ENCODE data around the gene KRTAP23-1. TPM values are rescaled to one million over a fixed set of nuclear protein-coding genes. Genes with fewer than 3 reads are reported as not detected.

Gene KRTAP23-1
- total and polyA plus RNA-seq, 2 of the 8 experiments (the other 6 are each of a cell fraction or from before 2014, with no cell fraction given), result not detected

DNA sequence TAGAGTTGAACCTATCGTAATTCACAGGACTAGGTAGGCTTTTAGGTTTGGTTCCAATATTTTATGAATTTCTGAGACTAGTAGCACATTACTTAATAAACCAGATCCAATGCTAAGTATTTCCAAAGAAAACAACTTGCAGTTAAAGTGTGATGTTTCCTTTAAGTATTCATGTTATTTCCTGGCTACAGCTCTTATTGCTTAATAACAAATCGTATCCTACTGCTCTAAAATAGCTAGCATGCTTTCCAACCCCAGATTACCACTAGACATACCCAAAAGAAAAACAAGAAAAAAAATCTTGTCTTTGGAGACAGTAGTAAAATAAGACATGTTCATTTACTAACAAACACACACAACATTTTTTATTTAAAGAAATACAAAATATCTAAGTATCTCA lies 11.8 kb downstream of the KRTAP23-1 start:
- Histone ChIP-seq H3K23ac (ENCODE audit: insufficient read length) (no peak overlapping the region), H2BK12ac (ENCODE audit: low read depth, low read length) (no peak overlapping the region), H4K8ac (ENCODE audit: extremely low read depth, insufficient read depth, low read length) (no peak overlapping the region), H2AFZ (ENCODE audit: low read length) (no peak overlapping the region), H3K9me3 (ENCODE audit: insufficient read depth in 2 of 2, low read depth in 1 of 2, low read length in 1 of 2) (no peaks in the 10 kb centered on the region), H3K27ac (ENCODE audit: low read depth, low read length) (no peak overlapping the region), H3K4me2 (ENCODE audit: insufficient read depth in 1 of 2, low read depth in 2 of 2, low read length in 2 of 2) (no peak overlapping the region), H3K9ac (replicated peaks in 1 of 4; ENCODE audit: extremely low read depth in 1 of 4, low read depth in 3 of 4, low read length in 3 of 4) (no peak overlapping the region), H4K20me1 (replicated peaks in 1 of 2; ENCODE audit: control insufficient read depth in 1 of 2, insufficient read depth in 2 of 2, low read length in 2 of 2) (no peaks in the 10 kb centered on the region), H2AK5ac (ENCODE audit: low read depth, low read length) (no peak overlapping the region), H3K56ac (replicated peaks; ENCODE audit: insufficient read length, low read depth, low read length) (no peak overlapping the region), H3K36me3 (ENCODE audit: control insufficient read depth in 2 of 4, insufficient read depth in 4 of 4, low read length in 3 of 4) (no peaks in the 10 kb centered on the region), H3K27me3 (replicated peaks in 1 of 4; ENCODE audit: control insufficient read depth in 3 of 4, extremely low read depth in 1 of 4, insufficient read depth in 3 of 4, low read length in 3 of 4) (no peaks in the 10 kb centered on the region), H2BK15ac (ENCODE audit: low read length) (no peak overlapping the region), H3K23me2 (ENCODE audit: low read depth, low read length) (no peaks in the 10 kb centered on the region), H2BK120ac (replicated peaks; ENCODE audit: low read depth, low read length) (no peak overlapping the region), H4K5ac (ENCODE audit: insufficient read length, low read depth, low read length) (no peak overlapping the region), H3K79me2 (ENCODE audit: control insufficient read depth in 1 of 2, insufficient read depth in 2 of 2, low read length in 2 of 2) (no peaks in the 10 kb centered on the region), H4K91ac (replicated peaks; ENCODE audit: insufficient read length, low read length) (no peak overlapping the region), H2BK5ac (ENCODE audit: low read depth, low read length) (no peak overlapping the region), H3K4ac (replicated peaks; ENCODE audit: insufficient read length, low read depth, low read length) (no peak overlapping the region), H3K4me3 (ENCODE audit: extremely low read depth in 1 of 4, insufficient read depth in 2 of 4, low read depth in 3 of 4, low read length in 4 of 4) (no peak overlapping the region), H3K14ac (ENCODE audit: insufficient read length) (no peak overlapping the region), H3K4me1 (replicated peaks in 1 of 4; ENCODE audit: control insufficient read depth in 3 of 4, insufficient read depth in 4 of 4, low read length in 3 of 4) (no peaks in the 10 kb centered on the region), H3K18ac (ENCODE audit: extremely low read depth, low read length) (no peak overlapping the region), H2BK20ac (ENCODE audit: low read length) (no peak overlapping the region), H3K79me1 (ENCODE audit: low read depth, low read length) (no peaks in the 10 kb centered on the region)
- DNase-seq (ENCODE audit: low read depth in 1 of 2, low spot score in 2 of 2) (no peak), FAIRE-seq (no peak)
- ChIA-PET CTCF (ENCODE audit: partially characterized antibody) (interaction anchor here (1.8 kb wide), 1 partner anchor 127 kb away, joined by 7 read pairs; no protein-coding TSS in a partner anchor), POLR2A (ENCODE audit: partially characterized antibody) (no interaction called here)
- 94% methylated on average over 2 of the region's 2 CpGs; no CpG with 5 or more reads in 1 of the 2 experiments for WGBS, 2 experiments (ENCODE audit: extremely low coverage in 1 of 2, insufficient coverage in 1 of 2, insufficient read length in 1 of 2, insufficient replicate concordance in 2 of 2, low coverage in 1 of 2, low lambda C conversion rate in 2 of 2, missing lambda C conversion rate in 1 of 2)
- no peak for TF ChIP-seq SIRT6 (IDR thresholded peaks at IDR 0.05; ENCODE audit: low read length)
- TF ChIP-seq SIX5 (IDR thresholded peaks at IDR 0.05; ENCODE audit: low read depth, low read length), result no peak
- TF ChIP-seq, protein P1, sequence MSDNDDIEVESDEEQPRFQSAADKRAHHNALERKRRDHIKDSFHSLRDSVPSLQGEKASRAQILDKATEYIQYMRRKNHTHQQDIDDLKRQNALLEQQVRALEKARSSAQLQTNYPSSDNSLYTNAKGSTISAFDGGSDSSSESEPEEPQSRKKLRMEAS (IDR thresholded peaks at IDR 0.05), result no peak
- TF ChIP-seq, protein P2, sequence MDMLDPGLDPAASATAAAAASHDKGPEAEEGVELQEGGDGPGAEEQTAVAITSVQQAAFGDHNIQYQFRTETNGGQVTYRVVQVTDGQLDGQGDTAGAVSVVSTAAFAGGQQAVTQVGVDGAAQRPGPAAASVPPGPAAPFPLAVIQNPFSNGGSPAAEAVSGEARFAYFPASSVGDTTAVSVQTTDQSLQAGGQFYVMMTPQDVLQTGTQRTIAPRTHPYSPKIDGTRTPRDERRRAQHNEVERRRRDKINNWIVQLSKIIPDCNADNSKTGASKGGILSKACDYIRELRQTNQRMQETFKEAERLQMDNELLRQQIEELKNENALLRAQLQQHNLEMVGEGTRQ (IDR thresholded peaks at IDR 0.05; ENCODE audit: low read length), result no peak
- TF ChIP-seq SAP30 (IDR thresholded peaks at IDR 0.05; ENCODE audit: insufficient read depth, insufficient replicate concordance, low read length), result no peak
- TF ChIP-seq CHD2 (IDR thresholded peaks at IDR 0.05; ENCODE audit: low read length), result no peak
- no peak for TF ChIP-seq ZNF274 (IDR thresholded peaks at IDR 0.05; ENCODE audit: borderline replicate concordance, extremely low read depth, low read length)
- TF ChIP-seq NANOG (IDR thresholded peaks at IDR 0.05; ENCODE audit: insufficient read depth, low read depth, low read length, poor library complexity, severe bottlenecking), result no peak
- TF ChIP-seq TAF7 (optimal IDR thresholded peaks at IDR 0.05; ENCODE audit: borderline replicate concordance, low read depth, low read length), result no peak
- no peak for TF ChIP-seq JUN (IDR thresholded peaks at IDR 0.05; ENCODE audit: low read depth, low read length)
- TF ChIP-seq EGR1 (IDR thresholded peaks at IDR 0.05; ENCODE audit: borderline replicate concordance, low read depth, low read length), result no peak
- TF ChIP-seq, protein P3, sequence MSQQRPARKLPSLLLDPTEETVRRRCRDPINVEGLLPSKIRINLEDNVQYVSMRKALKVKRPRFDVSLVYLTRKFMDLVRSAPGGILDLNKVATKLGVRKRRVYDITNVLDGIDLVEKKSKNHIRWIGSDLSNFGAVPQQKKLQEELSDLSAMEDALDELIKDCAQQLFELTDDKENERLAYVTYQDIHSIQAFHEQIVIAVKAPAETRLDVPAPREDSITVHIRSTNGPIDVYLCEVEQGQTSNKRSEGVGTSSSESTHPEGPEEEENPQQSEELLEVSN (IDR thresholded peaks at IDR 0.05), result no peak
- TF ChIP-seq RBBP5 (IDR thresholded peaks at IDR 0.05; ENCODE audit: borderline replicate concordance, low read depth, low read length), result no peak

All from H1 (cell line).